ENCODE results near the gene P2RY8. TPM values are rescaled to one million over a fixed set of nuclear protein-coding genes. Genes with fewer than 3 reads are reported as not detected.

P2RY8 gene, protein sequence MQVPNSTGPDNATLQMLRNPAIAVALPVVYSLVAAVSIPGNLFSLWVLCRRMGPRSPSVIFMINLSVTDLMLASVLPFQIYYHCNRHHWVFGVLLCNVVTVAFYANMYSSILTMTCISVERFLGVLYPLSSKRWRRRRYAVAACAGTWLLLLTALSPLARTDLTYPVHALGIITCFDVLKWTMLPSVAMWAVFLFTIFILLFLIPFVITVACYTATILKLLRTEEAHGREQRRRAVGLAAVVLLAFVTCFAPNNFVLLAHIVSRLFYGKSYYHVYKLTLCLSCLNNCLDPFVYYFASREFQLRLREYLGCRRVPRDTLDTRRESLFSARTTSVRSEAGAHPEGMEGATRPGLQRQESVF
- total RNA-seq (1 to 10 TPM; 5.0 to 5.5 TPM), polyA plus RNA-seq (1 to 10 TPM in 1 of 2 donors, under 1 TPM in 1; 0.31 to 1.0 TPM)
- long read RNA-seq, donor 1, full-length matches to known transcripts: 1 of 22 reads
- long read RNA-seq, donor 1, partial matches to known transcripts: 0 of 22 reads
- long read RNA-seq, donor 1, other reads (novel, unspliced or antisense): 21 of 22 reads
- long read RNA-seq, donor 2, full-length matches to known transcripts: 1 of 8 reads
- long read RNA-seq, donor 2, partial matches to known transcripts: 0 of 8 reads
- long read RNA-seq, donor 2, other reads (novel, unspliced or antisense): 7 of 8 reads

DNA sequence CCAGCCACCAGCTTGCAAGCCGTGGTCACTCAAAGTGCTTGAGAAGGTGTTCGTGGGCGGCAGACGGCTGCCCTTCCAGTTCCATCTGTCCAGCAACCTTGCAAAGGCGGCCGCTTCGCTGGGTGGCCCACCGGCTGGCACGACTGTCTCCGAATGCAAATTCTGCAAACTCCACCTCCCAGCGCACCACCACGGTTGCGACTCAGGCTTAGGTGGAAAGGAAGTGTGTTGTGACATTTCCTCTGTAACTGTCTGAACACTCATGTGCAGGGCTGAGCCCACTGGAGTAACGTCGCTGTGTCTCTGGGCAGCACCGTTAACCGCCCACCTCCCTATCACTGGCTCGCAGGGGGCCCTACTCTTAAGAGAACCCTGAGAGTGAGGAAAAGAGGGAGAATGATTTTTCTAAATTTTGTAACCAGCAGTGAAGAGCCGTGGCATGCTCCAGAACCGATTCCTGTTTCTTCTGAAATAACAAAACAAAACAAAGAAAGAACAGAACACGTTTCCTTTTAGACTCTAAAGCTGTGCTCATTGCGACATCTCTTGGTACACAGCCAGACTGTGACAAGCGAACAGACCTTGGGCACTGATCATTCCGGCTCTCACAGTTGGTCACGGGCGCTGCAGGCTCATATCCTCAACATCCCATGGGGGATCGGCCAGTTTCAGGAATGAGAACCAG lies at the start of gene P2RY8:
TSS of gene P2RY8 (minus strand) at position 155 of the 685 bp plus-strand sequence. CDS start 70,627 bp downstream, outside the sequence.
- Histone ChIP-seq H3K9me3 (ENCODE audit: control insufficient read depth, low read length) (peaks cover under 1% of the 10 kb centered on the region), H3K27ac (ENCODE audit: low read depth in 1 of 2, low read length in 2 of 2) (no peak within 1 kb of the TSS), H3K4me1 (ENCODE audit: control insufficient read depth in 1 of 2, insufficient read depth in 2 of 2, low read length in 2 of 2) (no peaks in the 10 kb centered on the region), H3K27me3 (ENCODE audit: control insufficient read depth in 1 of 2, insufficient read depth in 2 of 2, low read length in 1 of 2) (no peaks in the 10 kb centered on the region), H3K4me3 (ENCODE audit: low read length in 2 of 2) (no peak within 1 kb of the TSS), H3K36me3 (ENCODE audit: control insufficient read depth in 1 of 2, insufficient read depth in 2 of 2, low read length in 1 of 2) (no peaks in the 10 kb centered on the region)
- ATAC-seq (ENCODE audit: low FRiP score): peak; percentile 61
- intact Hi-C loops (cut with DNase I): no loop called here
- 69 to 71% methylated on average over 27 of the region's 27 CpGs for WGBS, 2 donors
- peak in 1 of 2 donors; percentile 86 for DNase-seq

DNA sequence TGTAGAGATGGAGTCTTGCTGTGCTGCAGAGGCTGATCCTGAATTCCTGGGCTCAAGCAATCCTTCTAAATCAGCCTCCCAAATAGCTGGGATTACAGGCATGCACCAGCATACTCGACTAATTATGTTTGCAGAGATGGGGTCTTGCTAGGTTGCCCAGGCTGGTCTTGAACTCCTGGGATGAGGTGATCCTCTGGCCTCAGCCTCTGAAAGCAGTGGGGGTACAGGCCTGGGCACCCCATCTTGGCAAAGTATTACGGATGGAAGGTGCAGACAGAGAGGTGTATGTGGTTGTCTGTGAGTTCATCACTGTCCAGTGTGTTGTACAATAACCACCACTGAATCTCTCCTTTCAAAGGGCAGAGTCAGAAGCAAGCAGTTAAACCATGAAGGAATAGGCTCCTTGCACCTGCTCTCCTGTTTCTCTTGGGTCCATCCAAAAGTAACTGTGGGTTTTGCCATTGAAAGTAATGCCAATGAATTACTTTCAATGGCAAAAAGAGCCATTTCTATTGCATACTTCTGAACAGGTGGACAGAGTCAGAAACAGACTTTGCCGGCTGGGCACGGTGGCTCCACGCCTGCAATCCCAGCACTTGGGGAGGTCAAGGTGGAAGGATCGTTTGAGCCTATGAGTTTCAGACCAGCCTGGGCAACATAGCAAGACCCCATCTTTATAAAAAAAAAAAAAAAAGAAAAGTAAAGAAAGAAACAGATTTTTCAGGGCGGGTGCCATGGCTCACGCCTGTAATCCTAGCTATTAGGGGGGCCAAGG lies 47.4 kb upstream of the P2RY8 start:
- H3K4me1 ChIP-seq (ENCODE audit: control insufficient read depth in 1 of 2, insufficient read depth in 2 of 2, low read length in 2 of 2): no peaks in the 10 kb centered on the region
- 90% methylated on average over 8 of the region's 8 CpGs for WGBS, 2 donors

DNA sequence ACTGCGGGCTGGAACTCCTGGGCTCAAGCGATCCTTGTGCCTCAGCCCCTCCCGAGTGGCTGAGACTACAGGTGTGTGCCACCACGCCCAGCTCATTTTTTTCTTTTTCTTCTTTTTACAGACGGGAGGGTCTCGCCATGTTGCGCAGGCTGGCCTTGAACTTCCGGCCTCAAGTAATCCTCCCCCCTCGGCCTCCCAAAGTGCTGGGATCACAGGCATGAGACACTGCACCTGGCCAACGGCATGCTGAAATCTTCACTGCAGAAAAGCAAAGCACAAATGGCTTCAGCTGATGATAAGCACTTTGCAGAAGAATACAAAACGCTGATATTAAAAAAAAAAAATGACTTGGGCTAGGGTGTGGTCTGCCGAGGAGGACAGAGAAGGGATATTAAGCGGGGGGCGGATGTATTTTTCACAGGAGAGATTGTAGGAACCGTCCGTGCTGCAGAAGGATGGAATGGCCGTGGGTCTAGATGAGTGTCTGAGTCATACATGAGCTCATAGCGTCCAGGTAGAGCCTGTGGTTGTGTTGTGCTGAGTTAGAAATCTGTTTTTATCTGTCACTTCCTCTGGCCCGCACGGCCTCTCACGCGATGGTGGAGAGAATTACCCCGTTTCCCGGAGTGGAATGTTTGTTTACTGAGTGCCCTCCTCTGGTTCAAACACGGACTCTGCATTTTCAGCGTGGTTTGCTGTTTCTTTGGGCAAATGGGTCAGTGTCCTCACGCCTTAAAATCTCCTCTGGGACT lies 45.9 kb upstream of the P2RY8 start:
- 50 to 54% methylated on average over 26 to 27 of the region's 27 CpGs for WGBS, 2 donors
- no peak for DNase-seq
- intact Hi-C loops (cut with DNase I): no loop called here

More for the DNA sequence above, 47.4 kb upstream of the P2RY8 start:
- no peaks in the 10 kb centered on the region for H3K9me3 ChIP-seq (ENCODE audit: control insufficient read depth, low read length)
- H3K27ac ChIP-seq (ENCODE audit: low read depth in 1 of 2, low read length in 2 of 2): no peak overlapping the region
- intact Hi-C loops (cut with DNase I): no loop called here
- no peak overlapping the region for H3K4me3 ChIP-seq (ENCODE audit: low read length in 2 of 2)
- no peaks in the 10 kb centered on the region for H3K36me3 ChIP-seq (ENCODE audit: control insufficient read depth in 1 of 2, insufficient read depth in 2 of 2, low read length in 1 of 2)
- DNase-seq: no peak
- no peaks in the 10 kb centered on the region for H3K27me3 ChIP-seq (ENCODE audit: control insufficient read depth in 1 of 2, insufficient read depth in 2 of 2, low read length in 1 of 2)
- ATAC-seq (ENCODE audit: low FRiP score): no peak

DNA sequence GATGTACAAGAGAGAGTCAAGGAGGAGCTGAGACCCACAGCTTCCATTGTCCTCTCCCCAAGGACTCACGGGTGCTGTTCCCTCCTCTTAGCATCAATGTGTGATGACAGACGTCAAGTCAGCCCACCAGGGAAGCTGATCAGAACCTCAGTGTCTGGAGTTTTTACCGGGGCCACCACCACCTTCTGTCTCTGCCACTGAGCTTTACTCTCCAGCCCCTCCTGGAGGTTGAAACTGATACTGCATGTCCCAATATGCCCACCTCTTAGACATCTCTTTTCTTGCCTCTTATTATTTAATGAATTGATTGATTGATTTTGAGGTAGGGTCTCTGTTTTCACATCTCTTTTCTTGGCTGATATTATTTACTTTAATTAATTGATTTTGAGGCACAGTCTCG lies 44.1 kb upstream of the P2RY8 start:
- peak; percentile 77 for ATAC-seq (ENCODE audit: low FRiP score)
- no peak overlapping the region for H3K27ac ChIP-seq (ENCODE audit: low read depth in 1 of 2, low read length in 2 of 2)
- no peaks in the 10 kb centered on the region for H3K4me1 ChIP-seq (ENCODE audit: control insufficient read depth in 1 of 2, insufficient read depth in 2 of 2, low read length in 2 of 2)
- H3K4me3 ChIP-seq (ENCODE audit: low read length in 2 of 2): no peak overlapping the region
- 26 to 39% methylated on average over 4 of the region's 4 CpGs for WGBS, 2 donors
- H3K27me3 ChIP-seq (ENCODE audit: control insufficient read depth in 1 of 2, insufficient read depth in 2 of 2, low read length in 1 of 2): no peaks in the 10 kb centered on the region
- no peaks in the 10 kb centered on the region for H3K36me3 ChIP-seq (ENCODE audit: control insufficient read depth in 1 of 2, insufficient read depth in 2 of 2, low read length in 1 of 2)
- DNase-seq: no peak
- no peaks in the 10 kb centered on the region for H3K9me3 ChIP-seq (ENCODE audit: control insufficient read depth, low read length)
- intact Hi-C loops (cut with DNase I): no loop called here

More for the DNA sequence above, 45.9 kb upstream of the P2RY8 start:
- no peak for ATAC-seq (ENCODE audit: low FRiP score)
- H3K4me3 ChIP-seq (ENCODE audit: low read length in 2 of 2): no peak overlapping the region
- H3K9me3 ChIP-seq (ENCODE audit: control insufficient read depth, low read length): no peaks in the 10 kb centered on the region
- no peaks in the 10 kb centered on the region for H3K36me3 ChIP-seq (ENCODE audit: control insufficient read depth in 1 of 2, insufficient read depth in 2 of 2, low read length in 1 of 2)
- H3K27ac ChIP-seq (ENCODE audit: low read depth in 1 of 2, low read length in 2 of 2): no peak overlapping the region
- no peaks in the 10 kb centered on the region for H3K27me3 ChIP-seq (ENCODE audit: control insufficient read depth in 1 of 2, insufficient read depth in 2 of 2, low read length in 1 of 2)
- H3K4me1 ChIP-seq (ENCODE audit: control insufficient read depth in 1 of 2, insufficient read depth in 2 of 2, low read length in 2 of 2): no peaks in the 10 kb centered on the region

DNA sequence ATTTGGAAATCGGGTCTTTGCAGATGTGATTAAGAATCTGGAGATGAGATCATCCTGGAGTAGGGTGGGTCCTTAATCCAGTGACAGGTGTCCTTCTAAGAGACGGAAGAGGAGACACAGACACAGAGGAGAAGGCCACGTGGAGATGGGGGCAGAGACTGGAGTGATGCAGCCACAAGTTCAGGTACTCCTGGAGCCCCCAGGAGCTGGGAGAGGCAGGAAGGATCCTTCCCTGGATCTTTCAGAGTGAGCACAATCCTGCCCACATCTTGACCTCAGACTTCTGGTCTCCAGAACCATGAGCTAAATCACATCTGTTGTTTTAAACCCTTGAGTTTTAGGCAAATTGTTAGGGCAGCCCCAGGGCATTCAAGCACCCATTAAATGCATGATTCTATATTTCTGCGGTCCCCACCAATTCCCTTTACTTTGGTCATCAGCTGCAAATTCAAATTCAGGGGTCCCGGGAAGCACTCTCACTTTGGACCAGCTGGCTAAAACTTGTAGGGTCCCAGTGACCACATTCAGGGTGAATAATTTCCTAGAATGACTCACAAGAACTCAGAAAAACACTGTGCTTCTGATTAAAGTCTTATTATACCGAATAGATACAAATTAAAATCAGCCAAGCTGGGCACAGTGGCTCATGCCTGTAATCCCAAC lies 41.7 kb upstream of the P2RY8 start:
- Histone ChIP-seq H3K36me3 (ENCODE audit: control insufficient read depth in 1 of 2, insufficient read depth in 2 of 2, low read length in 1 of 2) (no peaks in the 10 kb centered on the region), H3K27me3 (ENCODE audit: control insufficient read depth in 1 of 2, insufficient read depth in 2 of 2, low read length in 1 of 2) (no peaks in the 10 kb centered on the region), H3K27ac (ENCODE audit: low read depth in 1 of 2, low read length in 2 of 2) (no peak overlapping the region), H3K4me1 (ENCODE audit: control insufficient read depth in 1 of 2, insufficient read depth in 2 of 2, low read length in 2 of 2) (no peaks in the 10 kb centered on the region), H3K9me3 (ENCODE audit: control insufficient read depth, low read length) (no peaks in the 10 kb centered on the region), H3K4me3 (ENCODE audit: low read length in 2 of 2) (no peak overlapping the region)
- intact Hi-C loops (cut with DNase I): no loop called here
- DNase-seq (no peak), ATAC-seq (ENCODE audit: low FRiP score) (no peak)
- WGBS, 2 donors: 64 to 66% methylated on average over 6 of the region's 6 CpGs

DNA sequence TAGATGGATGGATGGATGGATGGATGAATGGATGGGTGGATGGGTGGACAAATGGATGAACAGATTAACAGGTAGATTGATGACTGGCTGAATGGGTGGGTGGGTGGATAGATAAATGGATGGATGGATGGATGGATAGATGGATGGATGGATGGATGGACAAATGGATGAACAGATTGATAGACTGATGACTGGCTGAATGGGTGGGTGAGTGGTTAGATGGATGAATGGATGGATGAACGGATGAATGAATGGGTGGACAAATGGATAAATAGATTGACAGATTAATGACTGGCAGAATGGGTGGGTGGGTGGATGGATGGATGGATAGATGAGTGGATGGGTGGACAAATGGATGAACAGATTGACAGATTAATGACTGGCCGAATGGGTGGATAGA lies 40.9 kb upstream of the P2RY8 start:
- 51 to 57% methylated on average over 2 of the region's 2 CpGs for WGBS, 2 donors
- Histone ChIP-seq H3K36me3 (ENCODE audit: control insufficient read depth in 1 of 2, insufficient read depth in 2 of 2, low read length in 1 of 2) (no peaks in the 10 kb centered on the region), H3K9me3 (ENCODE audit: control insufficient read depth, low read length) (no peaks in the 10 kb centered on the region), H3K27ac (ENCODE audit: low read depth in 1 of 2, low read length in 2 of 2) (no peak overlapping the region), H3K27me3 (ENCODE audit: control insufficient read depth in 1 of 2, insufficient read depth in 2 of 2, low read length in 1 of 2) (no peaks in the 10 kb centered on the region), H3K4me1 (ENCODE audit: control insufficient read depth in 1 of 2, insufficient read depth in 2 of 2, low read length in 2 of 2) (no peaks in the 10 kb centered on the region), H3K4me3 (ENCODE audit: low read length in 2 of 2) (no peak overlapping the region)
- no peak for ATAC-seq (ENCODE audit: low FRiP score)
- DNase-seq: no peak
- intact Hi-C loops (cut with DNase I): no loop called here

DNA sequence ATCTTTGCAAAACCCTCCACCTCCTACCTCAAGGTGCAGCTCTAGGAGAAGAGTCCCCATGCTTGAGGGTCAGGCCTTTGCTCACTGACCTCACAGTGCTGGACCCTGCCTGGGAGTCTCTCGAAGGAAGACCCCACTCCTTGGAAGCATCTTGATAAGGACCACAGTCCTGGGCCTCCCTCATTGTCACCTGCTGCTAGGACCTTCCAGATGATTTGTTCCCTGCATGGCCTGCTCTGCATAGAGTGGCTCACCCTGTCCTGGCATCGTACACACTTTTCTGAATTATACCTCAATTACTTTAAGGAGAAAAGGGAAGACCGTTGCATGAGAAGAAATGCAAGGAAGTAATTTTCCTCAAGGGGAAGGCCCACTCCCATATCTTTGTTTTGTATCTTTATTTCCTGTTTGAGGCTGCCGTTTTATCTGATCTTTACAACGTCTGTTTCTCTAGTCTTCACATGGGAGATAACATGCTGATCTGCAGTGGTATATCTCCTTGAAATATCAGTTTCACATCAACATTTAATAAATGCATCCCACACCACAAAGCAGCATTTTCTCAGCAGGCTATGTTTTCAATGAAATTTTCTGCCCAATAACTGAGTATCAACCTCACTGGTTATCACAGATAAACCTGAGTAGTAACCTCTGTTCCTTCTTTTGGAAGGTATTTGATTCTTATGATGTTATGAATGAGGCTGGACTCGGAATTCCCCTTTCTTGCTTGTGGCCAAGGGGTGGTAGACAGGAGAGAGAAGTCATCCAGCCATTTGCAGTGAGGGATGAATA lies 39.4 kb upstream of the P2RY8 start:
- DNase-seq: no peak
- 70 to 78% methylated on average over 6 of the region's 6 CpGs for WGBS, 2 donors
- ATAC-seq (ENCODE audit: low FRiP score): no peak

More for the DNA sequence above, 39.4 kb upstream of the P2RY8 start:
- intact Hi-C loops (cut with DNase I): no loop called here
- Histone ChIP-seq H3K9me3 (ENCODE audit: control insufficient read depth, low read length) (no peaks in the 10 kb centered on the region), H3K4me3 (ENCODE audit: low read length in 2 of 2) (no peak overlapping the region), H3K27ac (ENCODE audit: low read depth in 1 of 2, low read length in 2 of 2) (no peak overlapping the region), H3K36me3 (ENCODE audit: control insufficient read depth in 1 of 2, insufficient read depth in 2 of 2, low read length in 1 of 2) (no peaks in the 10 kb centered on the region), H3K4me1 (ENCODE audit: control insufficient read depth in 1 of 2, insufficient read depth in 2 of 2, low read length in 2 of 2) (no peaks in the 10 kb centered on the region), H3K27me3 (ENCODE audit: control insufficient read depth in 1 of 2, insufficient read depth in 2 of 2, low read length in 1 of 2) (no peaks in the 10 kb centered on the region)

Data from aorta (tissue), 5 donors.